HCT116 (cell line): Measurements from ENCODE around the gene PSMD5. TPM values are rescaled to one million over a fixed set of nuclear protein-coding genes. Genes with fewer than 3 reads are reported as not detected.

ENCODE experiments used
- ATAC-seq: fragments of 200-7000 bp; cut with Tn5 transposase; 2 replicates; pipeline ENCODE4 v1.9.1; 2020; ENCODE audit warnings: mild to moderate bottlenecking, moderate library complexity
- BruUV-seq: library from RNA; stranded (reverse); fragments of 400-500 nt; replicated peaks from 2 replicates; lab custom pipeline; 2021; lab: Mats Ljungman, UMichigan
- CTCF ChIA-PET: fragments of 300-600 bp; sonication (Branson Sonifier 250); formaldehyde crosslinking; loops from one replicate; lab custom pipeline; 2021; ENCODE audit warnings: antibody characterized with exemption; lab: Charles Lee
- POLR2A ChIA-PET: fragments of 300-600, 350-600 bp; sonication (Branson Sonifier 250); formaldehyde crosslinking; loops from one replicate; lab custom pipeline; 2021; ENCODE audit warnings: antibody characterized with exemption; lab: Charles Lee
- RAD21 ChIA-PET, 2 experiments: fragments of 300-600 bp; sonication (Branson Sonifier 250); formaldehyde crosslinking; loops; one replicate each; lab custom pipeline; 2023; ENCODE audit warnings: low total read pairs in 2 of 2; ENCODE audit not compliant: uncharacterized antibody in 2 of 2, unreplicated experiment in 2 of 2, low non-redundant PET in 1 of 2; lab: Charles Lee
- DNase-seq: peaks from one replicate; pipeline ENCODE4 v3.0.0-alpha.2; 2010; ENCODE audit warnings: low read depth, low spot score
- H2AFZ ChIP-seq: fragments of 200-600 bp; shearing (Covaris generic), sonication (generic); 2 replicates; pipeline ENCODE4 v1.6.1; 2017; ENCODE audit warnings: low read depth, mixed run types, mixed read lengths, antibody characterized with exemption, low read length; ENCODE audit not compliant: poor library complexity, severe bottlenecking
- H3K27ac ChIP-seq: 2 replicates; pipeline ENCODE4 v1.5.1; 2012; ENCODE audit warnings: low read depth, low read length
- H3K27me3 ChIP-seq: fragments of 200-600 bp; sonication (generic); 2 replicates; pipeline ENCODE4 v1.6.1; 2016; ENCODE audit warnings: mixed run types, low read length, mixed read lengths; ENCODE audit not compliant: insufficient read depth
- H3K36me3 ChIP-seq, 2 experiments: fragments of 200-500 bp in 1 of 2; fragments of 200-600 bp in 1 of 2; sonication (Bioruptor generic) in 1 of 2; sonication (generic) in 1 of 2; 2 replicates each; pipeline versions ENCODE4 v1.5.1 to v1.6.1; 2014 to 2016; ENCODE audit warnings: low read length in 2 of 2, inconsistent platforms in 1 of 2, mixed read lengths in 1 of 2, mixed run types in 1 of 2; ENCODE audit not compliant: insufficient read depth in 2 of 2, control insufficient read depth in 1 of 2
- H3K4me1 ChIP-seq, 2 experiments: fragments of 200-600 bp in 1 of 2; sonication (generic) in 1 of 2; 2 replicates each; pipeline versions ENCODE4 v1.5.1 to v1.6.1; 2012 to 2017; ENCODE audit warnings: low read length in 2 of 2, inconsistent platforms in 1 of 2, mild to moderate bottlenecking in 1 of 2, mixed read lengths in 1 of 2, mixed run types in 1 of 2, moderate library complexity in 1 of 2; ENCODE audit not compliant: insufficient read depth in 2 of 2, control insufficient read depth in 1 of 2
- H3K4me2 ChIP-seq: fragments of 200-600 bp; sonication (generic); 2 replicates; pipeline ENCODE4 v1.6.1; 2017; ENCODE audit warnings: mixed run types, low read length, mixed read lengths
- H3K4me3 ChIP-seq, 2 experiments: fragments of 200-600 bp in 1 of 2; sonication (generic) in 1 of 2; replicated peaks in 1 of 2; 2 replicates each; pipeline ENCODE4 v1.5.1; 2011 to 2016; ENCODE audit warnings: low read length in 2 of 2, control low read depth in 1 of 2, low read depth in 1 of 2, mild to moderate bottlenecking in 1 of 2, mixed read lengths in 1 of 2, mixed run types in 1 of 2
- H3K79me2 ChIP-seq: fragments of 200-600 bp; sonication (generic); 2 replicates; pipeline ENCODE4 v1.6.1; 2017; ENCODE audit warnings: mild to moderate bottlenecking, mixed run types, low read length, moderate library complexity, mixed read lengths; ENCODE audit not compliant: insufficient read depth
- H3K9ac ChIP-seq: fragments of 200-600 bp; sonication (generic); 2 replicates; pipeline ENCODE4 v1.6.1; 2016; ENCODE audit warnings: low read length, mixed read lengths
- H3K9me2 ChIP-seq: fragments of 200-600 bp; sonication (generic), shearing (Covaris generic); 2 replicates; pipeline ENCODE4 v1.6.1; 2017; ENCODE audit warnings: mixed run types, mild to moderate bottlenecking, moderate library complexity; ENCODE audit not compliant: insufficient read depth
- H3K9me3 ChIP-seq, 2 experiments: fragments of 200-500 bp in 1 of 2; fragments of 200-600 bp in 1 of 2; sonication (Bioruptor generic) in 1 of 2; sonication (generic) in 1 of 2; 2 replicates each; pipeline ENCODE4 v1.6.1; 2014 to 2017; ENCODE audit warnings: low read length in 2 of 2, mixed read lengths in 2 of 2, inconsistent platforms in 1 of 2, low read depth in 1 of 2, mild to moderate bottlenecking in 1 of 2, mixed run types in 1 of 2, moderate library complexity in 1 of 2; ENCODE audit not compliant: control insufficient read depth in 1 of 2, insufficient read depth in 1 of 2
- H4K20me1 ChIP-seq: fragments of 200-600 bp; sonication (generic), shearing (Covaris generic); 2 replicates; pipeline ENCODE4 v1.6.1; 2017; ENCODE audit warnings: mixed run types, mild to moderate bottlenecking, moderate library complexity; ENCODE audit not compliant: insufficient read depth
- ELF1 ChIP-seq: IDR thresholded peaks from 2 replicates; pipeline ENCODE4 v1.6.1; 2012; ENCODE audit warnings: low read depth, borderline replicate concordance
- EZH2 ChIP-seq: fragments of 200-600 bp; sonication (generic); IDR thresholded peaks from 2 replicates; pipeline ENCODE4 v1.6.1; 2017; ENCODE audit warnings: antibody characterized with exemption, mixed run types
- EZH2phosphoT487 ChIP-seq: fragments of 200-600 bp; IDR thresholded peaks from 2 replicates; pipeline ENCODE4 v1.6.1; 2018; ENCODE audit warnings: antibody characterized with exemption, borderline replicate concordance
- JUND ChIP-seq: IDR thresholded peaks from 2 replicates; pipeline ENCODE4 v1.6.1; 2012
- POLR2AphosphoS5 ChIP-seq: IDR thresholded peaks from 2 replicates; pipeline ENCODE4 v1.6.1; 2011; ENCODE audit warnings: mild to moderate bottlenecking, low read depth, low read length, moderate library complexity
- REST ChIP-seq: IDR thresholded peaks from 2 replicates; pipeline ENCODE4 v1.6.1; 2012; ENCODE audit warnings: low read depth
- SIN3A ChIP-seq: IDR thresholded peaks from 2 replicates; pipeline ENCODE4 v1.6.1; 2012; ENCODE audit warnings: low read depth
- TCF7L2 ChIP-seq: IDR thresholded peaks from 2 replicates; pipeline ENCODE4 v1.7.0; 2011; ENCODE audit warnings: borderline replicate concordance, inconsistent platforms; ENCODE audit not compliant: insufficient read depth, insufficient read length; ENCODE audit errors: extremely low read depth
- ZNF274 ChIP-seq: fragments of 200-500 bp; sonication (Bioruptor generic); IDR thresholded peaks from 2 replicates; pipeline ENCODE4 v1.6.1; 2014; ENCODE audit warnings: mild to moderate bottlenecking, low read depth, low read length, inconsistent platforms
- intact Hi-C: fragments of 100-400 bp; cut with micrococcal nuclease; formaldehyde crosslinking; loops from 2 replicates; pipeline ENCODE4 v1.10.0; 2022
- total RNA-seq: library from RNA; stranded (reverse); gene quantifications from one replicate; pipeline ENCODE4 v1.2.1, GENCODE V29; 2021; ENCODE audit not compliant: unreplicated experiment
- TF ChIP-seq, protein P1 (sequence below): IDR thresholded peaks from 2 replicates; pipeline ENCODE4 v1.6.1; 2011; ENCODE audit warnings: mild to moderate bottlenecking, low read length, moderate library complexity; ENCODE audit not compliant: insufficient replicate concordance; ENCODE audit errors: extremely low read depth

Gene PSMD5
- total RNA-seq, 1 experiment from 2014 or later: 64.3 TPM

DNA sequence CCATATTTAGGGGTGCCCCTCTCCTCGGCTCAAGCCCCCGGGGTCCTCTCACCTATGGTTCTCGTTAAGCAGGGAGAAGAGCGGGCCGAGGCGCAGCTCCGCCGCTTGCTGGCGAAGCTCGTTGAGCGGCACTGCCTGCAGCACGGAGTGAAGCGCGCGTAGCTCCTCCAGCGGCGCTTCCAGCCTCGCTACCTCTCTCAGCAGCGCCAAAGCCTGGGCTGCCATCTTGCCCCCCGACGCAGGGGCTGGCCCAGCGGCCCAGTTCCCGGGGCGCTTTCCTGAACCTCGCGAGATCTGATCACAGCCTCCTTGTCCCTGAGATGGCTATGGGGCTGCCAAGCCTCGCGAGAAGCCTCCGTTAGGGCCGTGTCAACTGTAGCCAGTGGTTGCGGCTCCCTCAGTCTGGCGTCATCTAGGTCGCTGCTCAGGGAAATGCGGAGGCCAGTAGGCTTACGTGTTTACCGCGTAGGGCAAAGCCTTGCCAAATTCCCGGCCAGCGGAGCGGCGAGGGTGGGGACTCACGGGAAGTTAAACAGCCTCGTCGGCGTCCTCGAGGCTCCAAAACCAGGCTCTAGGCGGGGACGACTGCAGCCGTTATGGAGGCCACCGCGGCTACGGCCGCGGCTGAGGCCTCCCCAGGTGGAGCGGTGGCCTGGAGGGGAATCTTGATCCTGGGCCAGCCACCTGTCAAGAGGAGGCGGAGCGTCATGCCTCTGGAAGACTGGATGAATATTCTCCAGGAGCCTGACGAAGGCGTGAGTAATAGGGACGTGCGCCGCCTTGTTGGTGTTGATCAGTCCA lies at the start of gene PSMD5 (continued):
- no peak for TF ChIP-seq REST
- TF ChIP-seq, all 23 proteins: peak for 12

DNA sequence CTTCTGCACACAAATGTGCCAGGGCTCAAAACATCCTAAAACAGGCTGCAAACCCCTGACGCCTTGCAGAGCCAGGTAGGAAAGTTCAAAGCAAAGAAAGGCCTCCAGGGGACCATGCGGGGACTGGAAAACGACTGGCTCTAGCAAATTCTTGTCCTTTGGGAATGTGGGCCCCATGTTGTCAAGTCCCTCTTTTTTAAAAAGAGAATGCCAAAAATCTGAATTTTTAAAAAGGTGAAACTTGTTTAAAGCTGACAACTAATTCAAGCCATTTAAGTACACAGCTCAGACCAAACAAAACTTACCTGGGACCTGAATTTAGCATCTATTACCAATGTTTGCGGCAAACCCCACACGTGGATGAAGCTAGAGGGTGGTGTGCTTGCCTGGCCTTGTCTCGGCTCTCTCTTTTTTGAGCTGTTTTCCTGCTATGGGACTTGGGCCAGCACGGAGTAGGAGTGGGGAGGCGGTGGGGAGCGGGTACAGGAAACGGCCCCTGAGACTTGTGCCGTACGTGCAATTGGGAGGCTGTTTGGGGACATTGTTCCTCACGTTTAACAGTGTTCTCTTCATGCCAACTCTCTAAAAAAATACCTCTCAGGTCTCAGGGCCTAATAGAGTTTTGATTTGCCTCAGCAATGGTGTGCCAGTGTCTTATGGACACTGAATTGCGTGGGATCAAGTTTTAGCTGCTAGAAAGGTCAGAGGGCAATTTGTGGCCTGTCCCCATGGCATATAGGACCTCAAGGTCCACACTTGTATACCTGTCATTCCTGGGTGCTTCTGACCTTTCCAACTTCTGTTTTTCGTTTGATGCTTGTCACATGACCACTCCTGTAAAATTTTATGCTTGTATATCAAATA lies 49.4 kb upstream of the PSMD5 start:
- Histone ChIP-seq H3K27me3 (no peaks in the 10 kb centered on the region), H3K79me2 (no peaks in the 10 kb centered on the region), H3K36me3 (no peaks in the 10 kb centered on the region), H3K4me2 (no peak overlapping the region), H4K20me1 (no peaks in the 10 kb centered on the region), H3K9ac (no peak overlapping the region), H3K9me2 (no peaks in the 10 kb centered on the region), H2AFZ (no peak overlapping the region), H3K4me3 (no peak overlapping the region), H3K4me1 (peaks cover 2 to 7% of the 10 kb centered on the region in 2 experiments; a peak in 3 of 4 replicates), H3K27ac (no peak overlapping the region), H3K9me3 (no peaks in the 10 kb centered on the region)
- BruUV-seq: no TSS peak
- POLR2A ChIA-PET: no interaction called here
- ATAC-seq (no peak), DNase-seq (no peak)
- RAD21 ChIA-PET: no interaction called here
- CTCF ChIA-PET: no interaction called here
- intact Hi-C loops: no loop called here
- TF ChIP-seq, protein P1, sequence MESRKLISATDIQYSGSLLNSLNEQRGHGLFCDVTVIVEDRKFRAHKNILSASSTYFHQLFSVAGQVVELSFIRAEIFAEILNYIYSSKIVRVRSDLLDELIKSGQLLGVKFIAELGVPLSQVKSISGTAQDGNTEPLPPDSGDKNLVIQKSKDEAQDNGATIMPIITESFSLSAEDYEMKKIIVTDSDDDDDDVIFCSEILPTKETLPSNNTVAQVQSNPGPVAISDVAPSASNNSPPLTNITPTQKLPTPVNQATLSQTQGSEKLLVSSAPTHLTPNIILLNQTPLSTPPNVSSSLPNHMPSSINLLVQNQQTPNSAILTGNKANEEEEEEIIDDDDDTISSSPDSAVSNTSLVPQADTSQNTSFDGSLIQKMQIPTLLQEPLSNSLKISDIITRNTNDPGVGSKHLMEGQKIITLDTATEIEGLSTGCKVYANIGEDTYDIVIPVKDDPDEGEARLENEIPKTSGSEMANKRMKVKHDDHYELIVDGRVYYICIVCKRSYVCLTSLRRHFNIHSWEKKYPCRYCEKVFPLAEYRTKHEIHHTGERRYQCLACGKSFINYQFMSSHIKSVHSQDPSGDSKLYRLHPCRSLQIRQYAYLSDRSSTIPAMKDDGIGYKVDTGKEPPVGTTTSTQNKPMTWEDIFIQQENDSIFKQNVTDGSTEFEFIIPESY: no peak
- TF ChIP-seq ZNF274: no peak
- TF ChIP-seq EZH2: no peak
- no peak for TF ChIP-seq TCF7L2
- no peak for TF ChIP-seq ELF1
- no peak for TF ChIP-seq POLR2AphosphoS5
- no peak for TF ChIP-seq SIN3A
- no peak for TF ChIP-seq JUND
- no peak for TF ChIP-seq EZH2phosphoT487
